Measurements from ENCODE around the gene KLHDC7B.

KLHDC7B gene

DNA sequence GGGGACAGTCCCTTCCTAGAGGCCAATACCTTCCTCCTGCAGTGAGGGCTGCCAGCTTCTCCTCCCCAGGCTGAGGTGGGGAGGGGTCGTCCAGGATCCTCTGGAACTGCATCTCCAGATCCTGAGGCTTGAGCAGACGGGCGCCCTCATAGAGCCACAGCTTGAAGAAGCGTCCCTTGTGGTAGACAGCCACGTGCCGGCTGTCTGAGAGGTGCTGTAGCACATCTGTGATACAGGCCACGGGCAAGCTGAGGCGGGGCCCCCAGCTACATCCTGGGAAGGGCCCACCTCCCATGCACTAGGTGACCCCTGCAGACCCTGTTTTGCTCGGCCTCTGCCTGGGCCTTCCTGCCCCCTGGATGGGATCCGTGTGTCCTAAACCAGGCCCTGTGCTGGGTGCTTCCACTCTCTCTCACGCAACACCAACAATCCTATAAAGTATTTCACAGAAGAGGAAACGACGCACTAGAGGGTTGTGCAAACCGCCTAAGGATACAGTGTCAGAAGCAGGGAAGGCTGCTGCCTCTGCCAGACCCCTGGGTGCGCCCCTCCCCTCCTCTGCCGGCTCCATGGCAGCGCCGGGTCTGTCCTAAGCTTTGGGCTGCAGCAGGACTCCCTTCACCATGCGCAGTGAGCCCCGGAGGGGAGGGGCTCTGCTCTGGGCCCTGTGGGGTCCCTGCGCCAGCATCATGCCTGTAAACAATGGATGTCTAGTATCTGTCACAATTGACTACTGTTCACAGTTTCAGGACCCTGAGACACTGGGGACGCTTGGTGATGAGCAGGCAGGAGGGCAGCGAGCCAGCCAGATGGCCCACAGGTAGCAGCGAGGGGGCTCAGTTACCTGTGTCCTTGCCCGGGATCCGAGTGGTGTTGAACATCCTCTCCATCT, 28.0 kb downstream of the KLHDC7B start:
- no peak for DNase-seq

DNA sequence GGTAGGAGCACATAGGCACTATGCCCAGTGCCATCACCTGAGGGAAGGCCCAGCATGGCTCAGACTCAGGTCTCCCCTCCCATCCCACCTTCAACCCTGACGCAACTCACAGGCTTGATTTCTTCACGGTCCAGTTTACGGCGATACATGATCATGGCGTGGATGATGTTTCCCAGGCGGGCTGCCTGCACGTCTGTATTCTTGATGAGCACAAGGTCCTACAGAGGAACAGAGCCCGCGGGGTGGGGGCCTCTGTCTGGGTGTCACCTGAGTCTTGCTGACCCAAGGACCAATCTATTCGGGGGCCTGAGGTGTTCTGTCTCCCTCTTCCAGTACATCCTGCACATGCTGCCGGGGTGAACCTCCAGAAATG, 28.7 kb downstream of the KLHDC7B start:
- DNase-seq, result no peak

- DNase-seq, result no peak
These were observed 29.8 kb downstream of the KLHDC7B start for GRCh38 chr22:50575426-50575941.

- peak; percentile 9 to 29 (median 23) for DNase-seq
These were observed 30.4 kb downstream of the KLHDC7B start for GRCh38 chr22:50576070-50576469.

- peak; percentile 13 to 53 (median 22) for DNase-seq
These were observed 31.4 kb downstream of the KLHDC7B start for GRCh38 chr22:50576806-50577696.

- no peak for DNase-seq
These were observed 31.9 kb downstream of the KLHDC7B start for GRCh38 chr22:50577697-50577986.

GRCh38 chr22:50577987-50578775, 32.5 kb downstream of the KLHDC7B start, which contains the start of gene CPT1B:
Gene CPT1B (minus strand): TSS chr22:50578427. CDS start chr22:50577915, 512 bp downstream.
- DNase-seq, result peak in 2 of 4 experiments; percentile 14 to 27

- DNase-seq, result peak in 1 of 4 experiments; percentile 11
These were observed 33.1 kb downstream of the KLHDC7B start for GRCh38 chr22:50578776-50579310.

DNA sequence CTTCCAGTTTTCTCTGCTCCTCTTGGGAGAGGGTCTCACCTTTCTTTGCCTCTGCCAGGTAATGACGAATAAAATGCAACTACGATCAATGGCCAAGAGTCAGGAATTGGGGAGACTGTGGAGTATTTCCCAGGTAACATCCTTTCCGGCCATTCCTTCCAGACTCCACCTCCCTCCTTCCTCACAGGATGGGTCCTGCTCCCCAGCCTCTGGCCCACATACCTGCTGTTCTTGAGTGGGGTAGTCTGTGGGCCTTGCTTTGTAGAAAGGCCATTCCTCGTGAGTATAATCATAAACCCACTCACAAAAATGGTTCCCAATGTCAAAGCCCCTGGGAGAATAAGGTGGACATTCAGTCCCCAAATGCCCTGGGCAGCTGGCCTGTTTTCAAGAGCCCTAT, 34.1 kb downstream of the KLHDC7B start:
- no peak for DNase-seq

DNA sequence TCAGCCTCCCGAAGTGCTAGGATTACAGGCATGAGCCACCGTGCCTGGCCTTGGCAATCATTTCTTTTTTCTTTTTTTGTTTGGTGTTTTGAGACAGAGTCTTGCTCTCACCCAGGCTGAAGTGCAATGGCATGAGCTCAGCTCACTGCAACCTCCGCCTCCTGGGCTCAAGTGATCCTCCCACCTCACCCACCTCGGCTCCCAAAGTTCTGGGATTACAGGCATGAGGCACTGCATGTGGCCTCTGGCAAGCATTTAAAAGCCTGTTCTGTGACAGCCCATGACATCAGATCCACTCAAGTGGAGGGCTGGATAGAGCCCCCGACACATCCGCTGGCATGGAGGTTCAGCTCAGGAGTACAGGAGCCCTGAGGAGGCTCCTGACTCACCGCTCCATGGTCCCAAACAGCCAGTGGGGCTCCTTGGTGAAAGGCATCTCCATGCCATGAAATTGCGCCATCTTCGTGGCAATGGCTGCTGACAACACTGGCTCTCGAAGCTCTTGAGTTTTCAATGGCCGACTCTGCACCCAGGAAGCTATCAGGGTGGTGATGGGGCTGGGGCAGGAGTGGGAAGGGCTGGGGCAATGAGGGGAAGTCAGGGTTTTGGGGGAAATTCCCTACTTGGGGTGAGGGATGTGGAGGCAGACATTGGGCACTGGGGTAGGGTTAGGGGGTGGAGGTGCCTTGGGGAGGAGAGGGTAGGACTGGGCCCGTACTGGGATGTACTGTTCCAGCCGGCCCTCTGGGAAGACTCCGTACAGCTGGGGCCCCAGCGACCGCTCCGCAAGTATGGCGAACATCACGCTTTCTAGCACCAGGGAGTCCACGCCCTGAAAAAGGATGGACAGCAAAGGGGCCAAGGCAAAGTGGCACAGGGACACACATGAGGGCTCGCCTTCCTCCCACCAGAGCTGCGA, 35.6 kb downstream of the KLHDC7B start:
- DNase-seq, result peak; percentile 35 to 51 (median 46)

- DNase-seq, result peak in 3 of 4 experiments; percentile 20 to 46 (median 21)
These were observed 36.3 kb downstream of the KLHDC7B start for GRCh38 chr22:50581950-50582492.

GRCh38 chr22:50582493-50583293, 37.0 kb downstream of the KLHDC7B start, which contains the start of gene CHKB:
Gene CHKB (minus strand): TSS chr22:50582849. CDS start chr22:50582781, 68 bp downstream.
- DNase-seq, result peak; percentile 98 to 100 (median 99)

DNA sequence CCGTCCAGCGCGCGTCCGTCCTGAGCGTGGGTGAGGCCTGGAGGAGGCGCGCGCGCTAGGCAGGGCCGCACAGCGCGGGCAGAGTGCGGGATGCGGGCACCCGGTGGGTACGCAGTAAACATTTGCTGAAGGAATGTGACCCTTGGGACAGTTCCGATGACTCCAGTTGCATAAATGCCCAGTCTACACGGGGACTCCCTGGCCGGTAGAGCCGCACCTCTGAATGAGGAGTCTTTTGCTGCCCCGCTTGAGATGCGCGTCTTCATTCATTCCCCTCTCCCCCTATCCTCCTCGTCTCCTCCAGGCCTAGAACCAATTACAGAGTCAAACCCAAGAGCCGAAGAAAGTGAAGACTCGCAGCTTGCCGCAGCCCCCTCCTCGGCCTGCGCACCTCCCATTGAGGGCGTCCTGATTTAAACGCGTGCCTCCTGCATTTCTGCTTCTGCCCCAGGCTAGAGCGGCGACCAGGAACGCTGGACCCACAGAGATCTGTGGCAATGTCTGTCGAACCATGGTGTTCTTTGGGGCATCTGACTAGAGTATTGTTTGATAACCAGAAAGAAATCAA, 37.7 kb downstream of the KLHDC7B start:
- DNase-seq, result no peak

DNA sequence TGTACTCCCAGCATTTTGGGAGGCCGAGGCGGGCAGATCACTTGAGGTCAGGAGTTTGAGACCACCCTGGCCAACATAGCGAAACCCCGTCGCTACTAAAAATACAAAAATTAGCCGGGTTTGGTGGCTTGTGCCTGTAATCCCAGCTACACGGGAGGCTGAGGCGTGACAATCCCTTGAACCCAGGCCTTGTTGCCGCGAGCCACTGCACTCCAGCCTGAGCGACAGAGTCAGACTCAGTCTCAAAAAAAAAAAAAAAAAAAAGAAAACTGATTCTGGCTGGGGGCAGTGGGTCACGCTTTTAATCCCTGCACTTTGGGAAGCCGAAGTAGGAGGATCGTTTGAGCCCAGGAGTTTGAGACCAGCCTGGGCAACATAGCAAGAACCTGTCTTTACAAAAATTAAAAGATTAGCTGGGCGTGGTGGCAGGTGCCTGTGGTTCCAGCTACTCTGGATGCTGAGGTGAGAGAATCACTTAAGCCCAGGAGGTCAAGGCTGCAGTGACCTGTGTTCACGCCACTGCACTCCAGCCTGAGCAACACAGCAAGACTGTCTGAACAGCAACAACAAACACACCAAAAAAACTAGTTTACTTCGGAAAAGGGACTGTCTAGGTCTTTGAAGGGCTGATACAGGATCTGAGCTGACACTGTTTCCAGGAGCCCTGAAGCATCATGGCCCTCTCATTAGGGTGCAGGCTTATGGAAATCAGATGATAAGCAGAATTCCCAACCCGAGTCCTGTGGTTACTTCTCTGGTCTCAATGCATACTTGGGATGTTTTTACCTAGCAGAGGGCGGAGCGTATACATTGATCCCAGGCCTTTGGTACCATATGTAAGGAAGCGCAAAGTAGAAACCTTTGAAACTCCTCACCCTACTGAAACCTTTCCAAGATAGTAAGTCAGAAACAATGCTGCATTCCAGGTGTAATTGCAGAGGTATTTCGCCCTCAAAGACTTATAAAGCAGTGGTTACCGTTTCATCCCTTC, 38.7 kb downstream of the KLHDC7B start:
- DNase-seq, result no peak

DNA sequence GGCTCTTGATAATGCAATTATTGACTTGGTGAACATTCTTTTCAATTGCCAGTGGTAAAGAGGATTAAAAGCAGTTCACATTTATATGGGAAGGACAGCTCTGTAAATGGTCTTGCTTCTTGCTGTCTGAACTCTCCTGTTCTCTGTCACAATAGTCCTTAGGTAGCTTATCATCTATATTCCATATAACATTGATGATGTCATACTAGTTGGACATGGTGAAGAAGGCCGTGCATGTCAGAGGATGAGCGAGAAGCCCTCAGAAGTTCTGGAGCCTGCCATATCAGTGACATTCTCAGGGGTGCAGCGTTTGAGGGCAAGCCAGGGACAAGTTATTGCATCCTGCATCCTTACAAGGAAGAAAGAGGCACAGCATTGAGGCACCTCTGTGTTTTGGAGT, 39.5 kb downstream of the KLHDC7B start:
- DNase-seq, result no peak

GRCh38 chr22:50585781-50586180, 40.1 kb downstream of the KLHDC7B start:
- DNase-seq, result no peak

DNA sequence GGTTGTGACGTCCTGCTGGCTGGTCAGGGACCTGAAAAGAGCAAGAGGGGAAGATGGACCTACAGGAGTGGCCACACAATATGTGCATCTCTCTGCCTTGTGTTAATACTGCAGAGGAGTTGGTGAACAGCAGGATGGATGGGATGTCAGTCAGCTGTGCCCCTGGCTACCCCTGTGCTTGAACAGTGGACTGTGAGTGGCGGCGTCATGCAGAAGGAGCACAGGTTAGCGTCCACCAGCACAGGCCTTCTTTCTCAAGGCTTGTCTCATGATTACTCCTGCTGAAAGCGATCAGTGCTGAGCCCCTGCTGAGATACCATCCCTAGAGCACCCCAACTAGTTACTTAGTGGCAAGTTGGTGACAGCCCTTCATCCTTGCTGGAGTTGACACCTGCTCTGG, 40.7 kb downstream of the KLHDC7B start:
- no peak for DNase-seq

DNA sequence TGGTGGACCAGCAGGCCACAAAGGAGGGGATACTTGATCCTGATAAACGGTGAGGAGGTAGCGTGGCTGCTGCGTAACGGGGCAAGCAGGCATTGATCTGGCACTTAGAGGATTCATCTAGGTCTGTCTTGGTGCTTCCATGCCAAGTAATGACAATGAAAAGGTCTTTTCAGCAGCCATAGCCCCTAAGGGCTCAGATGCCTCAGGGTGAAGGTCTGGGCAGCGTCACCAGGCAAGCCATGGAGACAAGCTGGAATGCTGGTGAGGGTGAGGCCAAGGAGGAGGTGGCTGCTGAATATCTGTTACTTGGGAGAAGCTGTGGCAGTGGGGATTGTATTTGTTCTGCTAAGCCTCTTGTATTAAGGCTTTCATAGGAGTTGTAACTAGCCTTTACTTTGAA, 41.7 kb downstream of the KLHDC7B start:
- DNase-seq, result no peak
